HepG2 (cell line): Measurements from ENCODE around the gene CGREF1. TPM values are rescaled to one million over a fixed set of nuclear protein-coding genes. Genes with fewer than 3 reads are reported as not detected.

ENCODE experiments used
- ATAC-seq: fragments of 200-7000 bp; cut with Tn5 transposase; 3 replicates; pipeline ENCODE4 v1.9.1; 2020; ENCODE audit warnings: mild to moderate bottlenecking, moderate library complexity
- BruUV-seq: library from RNA; stranded (reverse); fragments of 400-500 nt; replicated peaks from 2 replicates; lab custom pipeline; 2021; lab: Mats Ljungman, UMichigan
- CTCF ChIA-PET: fragments of 300-600 bp; formaldehyde crosslinking; extraction: SDS; loops from one replicate; lab custom pipeline; 2021; ENCODE audit warnings: low total read pairs, inconsistent platforms, low intra/inter-chr PET ratio; lab: Yijun Ruan, JAX
- POLR2A ChIA-PET: fragments of 350-600 bp; sonication (Branson Sonifier 250); formaldehyde crosslinking; loops from one replicate; lab custom pipeline; 2020; ENCODE audit warnings: antibody characterized with exemption, inconsistent platforms; lab: Yijun Ruan, JAX
- DNase-seq: peaks from one replicate; pipeline ENCODE4 v3.0.0-alpha.2; 2015; ENCODE audit warnings: low spot score
- FAIRE-seq: peaks from 3 replicates; lab custom pipeline; 2011; peaks lifted over from hg19 to GRCh38; lab: Jason Lieb, UNC
- H2AFZ ChIP-seq: one replicate; pipeline ENCODE4 v1.6.1; 2011; ENCODE audit warnings: low read length, inconsistent platforms
- H3K27ac ChIP-seq: fragments of 300-600 bp; 3 replicates; pipeline ENCODE4 v1.8.0; 2011; ENCODE audit warnings: mixed run types, mild to moderate bottlenecking, mixed read lengths, low read length, inconsistent platforms; ENCODE audit not compliant: insufficient read depth; ENCODE audit errors: extremely low read length
- H3K27me3 ChIP-seq, 2 experiments: fragments of 200-600 bp in 1 of 2; 2 replicates in 1 of 2; 3 replicates in 1 of 2; pipeline versions ENCODE4 v1.6.0 to v1.8.0; 2011; ENCODE audit warnings: low read length in 2 of 2, mild to moderate bottlenecking in 2 of 2, moderate library complexity in 2 of 2, inconsistent platforms in 1 of 2; ENCODE audit not compliant: insufficient read depth in 2 of 2, control insufficient read depth in 1 of 2
- H3K36me3 ChIP-seq, 2 experiments: fragments of 200-600 bp in 1 of 2; replicated peaks in 1 of 2; 2 replicates in 1 of 2; 3 replicates in 1 of 2; pipeline versions ENCODE4 v1.5.1 to v1.8.0; 2011; ENCODE audit warnings: low read length in 2 of 2, inconsistent platforms in 1 of 2; ENCODE audit not compliant: insufficient read depth in 2 of 2, control insufficient read depth in 1 of 2
- H3K4me1 ChIP-seq: 2 replicates; pipeline ENCODE4 v1.5.1; 2012; ENCODE audit warnings: low read length, inconsistent platforms; ENCODE audit not compliant: insufficient read depth
- H3K4me2 ChIP-seq: 2 replicates; pipeline ENCODE4 v1.6.0; 2011; ENCODE audit warnings: low read depth, low read length, inconsistent platforms
- H3K4me3 ChIP-seq, 3 experiments: fragments of 200-600 bp in 1 of 3; sonication (generic), shearing (Covaris generic) in 1 of 3; replicated peaks in 1 of 3; 2 replicates each; pipeline ENCODE4 v1.5.1; 2011 to 2016; ENCODE audit warnings: low read length in 3 of 3, inconsistent platforms in 2 of 3, low read depth in 2 of 3, mild to moderate bottlenecking in 2 of 3, control low read depth in 1 of 3, mixed read lengths in 1 of 3; ENCODE audit not compliant: insufficient read depth in 1 of 3
- H3K79me2 ChIP-seq: one replicate; pipeline ENCODE4 v1.6.1; 2011; ENCODE audit warnings: low read length, inconsistent platforms; ENCODE audit not compliant: insufficient read depth
- H3K9ac ChIP-seq: 2 replicates; pipeline ENCODE4 v1.6.0; 2011; ENCODE audit warnings: mild to moderate bottlenecking, low read depth, low read length, inconsistent platforms; ENCODE audit not compliant: insufficient read depth
- H3K9me3 ChIP-seq: 2 replicates; pipeline ENCODE4 v1.5.1; 2012; ENCODE audit warnings: mild to moderate bottlenecking, low read length
- H4K20me1 ChIP-seq: 2 replicates; pipeline ENCODE4 v1.6.0; 2011; ENCODE audit warnings: inconsistent platforms, mild to moderate bottlenecking, low read length, moderate library complexity; ENCODE audit not compliant: insufficient read depth
- CEBPB ChIP-seq: IDR thresholded peaks from 2 replicates; pipeline ENCODE4 v1.6.1; 2011; ENCODE audit warnings: low read depth, low read length, improper control_type of control experiment, borderline replicate concordance
- FLYWCH1 ChIP-seq: sonication (generic); formaldehyde crosslinking; IDR thresholded peaks from 2 replicates; pipeline ENCODE4 v1.8.1; 2023; ENCODE audit warnings: mild to moderate bottlenecking, missing genetic modification reagents
- HOXA9 ChIP-seq: sonication (generic); formaldehyde crosslinking; IDR thresholded peaks from 2 replicates; pipeline ENCODE4 v1.8.1; 2022; ENCODE audit warnings: missing genetic modification reagents, mild to moderate bottlenecking, moderate library complexity, borderline replicate concordance
- KAT2B ChIP-seq: fragments of 150-350 bp; IDR thresholded peaks from 2 replicates; pipeline ENCODE4 v1.6.1; 2014; ENCODE audit warnings: low read depth, low read length, borderline replicate concordance
- MXD3 ChIP-seq: IDR thresholded peaks from 2 replicates; pipeline ENCODE4 v1.6.1; 2016; ENCODE audit warnings: mild to moderate bottlenecking, missing biosample characterization, missing genetic modification reagents
- NFE2L1 ChIP-seq: sonication (generic); formaldehyde crosslinking; IDR thresholded peaks from 2 replicates; pipeline ENCODE4 v1.4.0; 2020; ENCODE audit warnings: missing genetic modification reagents, mild to moderate bottlenecking, borderline replicate concordance
- RARG ChIP-seq: sonication (generic); formaldehyde crosslinking; IDR thresholded peaks from 2 replicates; pipeline ENCODE4 v1.4.0; 2020; ENCODE audit warnings: low read depth, mild to moderate bottlenecking, missing genetic modification reagents
- SETDB1 ChIP-seq: sonication (generic); formaldehyde crosslinking; IDR thresholded peaks from 2 replicates; pipeline ENCODE4 v1.5.1; 2020; ENCODE audit warnings: missing genetic modification reagents, mild to moderate bottlenecking, borderline replicate concordance
- SMAD9 ChIP-seq: sonication (generic); formaldehyde crosslinking; IDR thresholded peaks from 2 replicates; pipeline ENCODE4 v1.5.1; 2020; ENCODE audit warnings: mild to moderate bottlenecking, missing genetic modification reagents
- SNRNP70 ChIP-seq: fragments of 200-400 bp; formaldehyde crosslinking; IDR thresholded peaks from 2 replicates; pipeline ENCODE4 v1.6.1; 2017; ENCODE audit warnings: mild to moderate bottlenecking, low read depth, low read length, moderate library complexity
- SRY ChIP-seq: sonication (generic); formaldehyde crosslinking; IDR thresholded peaks from 2 replicates; pipeline ENCODE4 v1.8.0; 2022; ENCODE audit warnings: mild to moderate bottlenecking, missing genetic modification reagents
- ZBTB33 ChIP-seq: sonication (generic); formaldehyde crosslinking; IDR thresholded peaks from 2 replicates; pipeline ENCODE4 v1.4.0; 2020; ENCODE audit warnings: missing genetic modification reagents
- ZNF142 ChIP-seq: sonication (generic); formaldehyde crosslinking; IDR thresholded peaks from 2 replicates; pipeline ENCODE4 v1.4.0; 2020; ENCODE audit warnings: missing genetic modification reagents
- ZNF501 ChIP-seq: sonication (generic); formaldehyde crosslinking; IDR thresholded peaks from 2 replicates; pipeline ENCODE4 v1.5.1; 2020; ENCODE audit warnings: mild to moderate bottlenecking, moderate library complexity, missing genetic modification reagents
- ZNF512 ChIP-seq: sonication (generic); formaldehyde crosslinking; IDR thresholded peaks from 2 replicates; pipeline ENCODE4 v1.4.0; 2020; ENCODE audit warnings: mild to moderate bottlenecking, missing genetic modification reagents
- WGBS: methylation state at CpG from one replicate; pipeline ENCODE4 v1.1.6; 2017; ENCODE audit warnings: low lambda C conversion rate; 5-methylcytosine and 5-hydroxymethylcytosine counted together
- in situ Hi-C: cut with HindIII; loops from 2 replicates; pipeline ENCODE4 v1.10.0; 2017; ENCODE audit warnings: low pct_unique_long_range_greater_than_20kb; ENCODE audit not compliant: extremely low pct_ligation_motif_present
- intact Hi-C: fragments of 100-400 bp; cut with micrococcal nuclease; formaldehyde crosslinking; loops from one replicate; pipeline ENCODE4 v1.10.0; 2022; ENCODE audit not compliant: unreplicated experiment
- polyA plus RNA-seq, 8 experiments: library from polyadenylated mRNA; depleted of rRNA in 3 of 8; stranded (reverse) in 7 of 8; unstranded in 1 of 8; fragments of >200 nt; fragmentation: Illumina TruSeq in 4 of 8; extraction: Trizol in 4 of 8; gene quantifications; 2 replicates each; pipeline versions ENCODE4 v1.2.1 to v1.2.3, GENCODE V29; 2011 to 2016; ENCODE audit warnings: low read depth in 4 of 8, missing spikeins in 1 of 8, mixed read lengths in 1 of 8; ENCODE audit not compliant: insufficient read depth in 1 of 8
- total RNA-seq, 5 experiments: library from RNA; depleted of rRNA; stranded (reverse); fragments of >200 nt; fragmentation: Illumina TruSeq; extraction: Trizol; gene quantifications; 2 replicates each; pipeline ENCODE4 v1.2.3, GENCODE V29; 2016; ENCODE audit warnings: low read depth in 1 of 5

The CGREF1 gene
- total and polyA plus RNA-seq, 2 of the 13 experiments (the other 11 are each of a cell fraction or from before 2014, with no cell fraction given) = 13.9 to 23.4 TPM

- in situ Hi-C loops = no loop called here
- intact Hi-C loops = no loop called here
- BruUV-seq = no TSS peak
- no peaks in the 10 kb centered on the region for H3K79me2 ChIP-seq
- no peak overlapping the region for H3K4me3 ChIP-seq
- no peaks in the 10 kb centered on the region for H3K9me3 ChIP-seq
- no peaks in the 10 kb centered on the region for H3K27me3 ChIP-seq
- H3K4me1 ChIP-seq = peaks cover 65% of the 10 kb centered on the region
- 79% methylated on average over 9 of the region's 9 CpGs for WGBS
- ChIA-PET POLR2A (interaction anchor here (0.8 to 1.2 kb wide), 2 partner anchors 21 to 36 kb away, joined by 3 read pairs; partner anchors contain the start of gene PREB), CTCF (no interaction called here)
- H3K27ac ChIP-seq = no peak overlapping the region
- no peaks in the 10 kb centered on the region for H4K20me1 ChIP-seq
- no peaks in the 10 kb centered on the region for H3K36me3 ChIP-seq
- FAIRE-seq = no peak
- no peak overlapping the region for H3K9ac ChIP-seq
- ATAC-seq = no peak
- DNase-seq = no peak
- no peak overlapping the region for H3K4me2 ChIP-seq
- no peak overlapping the region for H2AFZ ChIP-seq
- no peak for TF ChIP-seq SNRNP70
- no peak for TF ChIP-seq KAT2B
- TF ChIP-seq HOXA9 (CRISPR knock-in tag) = no peak
- TF ChIP-seq ZBTB33 (CRISPR knock-in tag) = no peak
- TF ChIP-seq MXD3 (CRISPR knock-in tag) = 0 out of 2 replicates have a peak, but pooled peaks have one; percentile 7
- no peak for TF ChIP-seq RARG (CRISPR knock-in tag)
- 0 out of 2 replicates have a peak, but pooled peaks have one; percentile 35 for TF ChIP-seq ZNF512 (CRISPR knock-in tag)
- 0 out of 2 replicates have a peak, but pooled peaks have one; percentile 53 for TF ChIP-seq SETDB1 (CRISPR knock-in tag)
- 0 out of 2 replicates have a peak, but pooled peaks have one; percentile 40 for TF ChIP-seq NFE2L1 (CRISPR knock-in tag)
- TF ChIP-seq ZNF142 = no peak
- no peak for TF ChIP-seq SMAD9
- no peak for TF ChIP-seq SRY
- TF ChIP-seq FLYWCH1 (CRISPR knock-in tag) = no peak
- TF ChIP-seq CEBPB = no peak
- TF ChIP-seq ZNF501 (CRISPR knock-in tag) = 0 out of 2 replicates have a peak, but pooled peaks have one; percentile 14
Measured at GRCh38 chr2:27155069-27155520, 36.2 kb upstream of the CGREF1 start.
